Tibial nerve (tissue), 3 donors: ENCODE results near the gene LIN9.

ENCODE experiments used
- POLR2A ChIP-seq, 2 donors: fragments of 450-650 bp; IDR thresholded peaks; one replicate each; pipeline ENCODE4 v1.6.1; 2017; ENCODE audit warnings: antibody characterized with exemption in 2 of 2, mild to moderate bottlenecking in 2 of 2, moderate library complexity in 2 of 2
- TF ChIP-seq, protein P1 (sequence below), 5 experiments: fragments of 200-600 bp in 3 of 5; fragments of 450-650 bp in 2 of 5; sonication (generic) in 3 of 5; IDR thresholded peaks; one replicate each; pipeline ENCODE4 v1.5.1; 2016 to 2019; ENCODE audit warnings: antibody characterized with exemption in 5 of 5, mild to moderate bottlenecking in 3 of 5, moderate library complexity in 2 of 5

DNA sequence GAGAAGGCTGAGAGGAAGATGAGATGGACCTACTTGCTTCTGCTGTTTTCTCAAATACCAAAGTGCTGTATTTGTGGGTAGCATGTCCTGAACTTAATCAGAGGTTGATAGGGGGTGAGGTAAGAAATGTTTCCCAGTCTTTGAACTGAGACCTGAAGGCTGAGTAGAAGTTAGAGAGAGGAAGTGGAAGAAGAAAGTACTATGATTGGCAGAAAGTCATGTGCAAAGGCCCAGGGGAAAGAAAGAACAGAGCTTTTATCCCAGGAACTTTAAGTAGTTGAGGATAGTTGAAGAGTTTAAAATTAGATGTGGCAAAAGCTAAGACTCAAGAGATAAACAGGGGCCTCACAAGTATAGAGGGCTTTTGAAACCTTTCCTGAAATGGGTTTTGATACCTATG is 15.5 kb upstream of the LIN9 start:
- TF ChIP-seq POLR2A (IDR thresholded peaks at IDR 0.05): no peak
- TF ChIP-seq, protein P1, sequence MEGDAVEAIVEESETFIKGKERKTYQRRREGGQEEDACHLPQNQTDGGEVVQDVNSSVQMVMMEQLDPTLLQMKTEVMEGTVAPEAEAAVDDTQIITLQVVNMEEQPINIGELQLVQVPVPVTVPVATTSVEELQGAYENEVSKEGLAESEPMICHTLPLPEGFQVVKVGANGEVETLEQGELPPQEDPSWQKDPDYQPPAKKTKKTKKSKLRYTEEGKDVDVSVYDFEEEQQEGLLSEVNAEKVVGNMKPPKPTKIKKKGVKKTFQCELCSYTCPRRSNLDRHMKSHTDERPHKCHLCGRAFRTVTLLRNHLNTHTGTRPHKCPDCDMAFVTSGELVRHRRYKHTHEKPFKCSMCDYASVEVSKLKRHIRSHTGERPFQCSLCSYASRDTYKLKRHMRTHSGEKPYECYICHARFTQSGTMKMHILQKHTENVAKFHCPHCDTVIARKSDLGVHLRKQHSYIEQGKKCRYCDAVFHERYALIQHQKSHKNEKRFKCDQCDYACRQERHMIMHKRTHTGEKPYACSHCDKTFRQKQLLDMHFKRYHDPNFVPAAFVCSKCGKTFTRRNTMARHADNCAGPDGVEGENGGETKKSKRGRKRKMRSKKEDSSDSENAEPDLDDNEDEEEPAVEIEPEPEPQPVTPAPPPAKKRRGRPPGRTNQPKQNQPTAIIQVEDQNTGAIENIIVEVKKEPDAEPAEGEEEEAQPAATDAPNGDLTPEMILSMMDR (IDR thresholded peaks at IDR 0.05): no peak
